ENCODE results near the gene ZBTB16.

ZBTB16 gene

DNA sequence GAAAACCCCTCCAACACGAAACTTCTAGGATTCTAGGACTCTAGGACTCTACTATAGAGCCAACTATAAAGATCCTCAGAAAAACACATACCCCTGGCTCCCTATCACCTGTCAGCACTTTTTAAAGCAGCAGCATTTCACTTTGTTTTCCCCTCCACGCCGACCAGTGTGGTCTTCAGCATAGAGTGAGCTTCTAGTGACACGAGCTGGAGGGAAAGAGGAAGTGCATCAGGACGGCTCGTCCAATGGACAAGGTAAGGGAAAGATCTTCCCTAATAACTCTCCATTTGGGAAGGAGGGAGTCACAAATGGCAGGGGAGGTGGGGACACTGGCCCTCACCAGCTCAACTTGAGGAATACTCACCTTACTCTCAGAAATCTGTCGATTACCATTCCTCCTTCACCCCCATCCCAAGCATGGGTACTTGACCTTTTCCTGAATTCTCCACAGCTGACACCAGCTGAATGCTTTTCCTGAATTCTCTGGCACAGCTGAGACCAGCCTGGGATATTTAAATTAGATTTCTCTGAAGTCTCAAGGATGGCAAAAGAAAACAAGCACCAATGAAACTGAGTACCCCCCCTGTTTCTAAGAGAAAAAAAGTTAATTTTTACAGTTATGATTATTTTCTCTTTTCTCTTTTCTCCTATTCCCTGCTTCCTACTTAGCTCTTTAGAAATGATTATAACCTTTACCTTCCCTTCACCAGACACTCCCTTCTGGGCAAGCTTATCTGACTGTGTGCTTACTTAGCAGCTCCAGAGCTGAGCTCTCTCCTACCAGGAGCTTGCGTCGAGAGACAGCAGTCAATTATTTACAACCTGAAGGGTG, 203.4 kb downstream of the ZBTB16 start:
- H3K4me3 ChIP-seq (replicated peaks; ENCODE audit: low read depth, low read length), result no peak overlapping the region
- TF ChIP-seq, protein P1, sequence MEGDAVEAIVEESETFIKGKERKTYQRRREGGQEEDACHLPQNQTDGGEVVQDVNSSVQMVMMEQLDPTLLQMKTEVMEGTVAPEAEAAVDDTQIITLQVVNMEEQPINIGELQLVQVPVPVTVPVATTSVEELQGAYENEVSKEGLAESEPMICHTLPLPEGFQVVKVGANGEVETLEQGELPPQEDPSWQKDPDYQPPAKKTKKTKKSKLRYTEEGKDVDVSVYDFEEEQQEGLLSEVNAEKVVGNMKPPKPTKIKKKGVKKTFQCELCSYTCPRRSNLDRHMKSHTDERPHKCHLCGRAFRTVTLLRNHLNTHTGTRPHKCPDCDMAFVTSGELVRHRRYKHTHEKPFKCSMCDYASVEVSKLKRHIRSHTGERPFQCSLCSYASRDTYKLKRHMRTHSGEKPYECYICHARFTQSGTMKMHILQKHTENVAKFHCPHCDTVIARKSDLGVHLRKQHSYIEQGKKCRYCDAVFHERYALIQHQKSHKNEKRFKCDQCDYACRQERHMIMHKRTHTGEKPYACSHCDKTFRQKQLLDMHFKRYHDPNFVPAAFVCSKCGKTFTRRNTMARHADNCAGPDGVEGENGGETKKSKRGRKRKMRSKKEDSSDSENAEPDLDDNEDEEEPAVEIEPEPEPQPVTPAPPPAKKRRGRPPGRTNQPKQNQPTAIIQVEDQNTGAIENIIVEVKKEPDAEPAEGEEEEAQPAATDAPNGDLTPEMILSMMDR (IDR thresholded peaks at IDR 0.05; ENCODE audit: low read depth, low read length, missing control alignments), result peak; percentile 75
- DNase-seq (ENCODE audit: extremely low read depth, low read depth), result no peak

GRCh38 chr11:114263513-114264170, 204.1 kb downstream of the ZBTB16 start:
- TF ChIP-seq, protein P1 (IDR thresholded peaks at IDR 0.05; ENCODE audit: low read depth, low read length, missing control alignments), result no peak
- no peak for DNase-seq (ENCODE audit: extremely low read depth, low read depth)
- no peak overlapping the region for H3K4me3 ChIP-seq (replicated peaks; ENCODE audit: low read depth, low read length)

DNA sequence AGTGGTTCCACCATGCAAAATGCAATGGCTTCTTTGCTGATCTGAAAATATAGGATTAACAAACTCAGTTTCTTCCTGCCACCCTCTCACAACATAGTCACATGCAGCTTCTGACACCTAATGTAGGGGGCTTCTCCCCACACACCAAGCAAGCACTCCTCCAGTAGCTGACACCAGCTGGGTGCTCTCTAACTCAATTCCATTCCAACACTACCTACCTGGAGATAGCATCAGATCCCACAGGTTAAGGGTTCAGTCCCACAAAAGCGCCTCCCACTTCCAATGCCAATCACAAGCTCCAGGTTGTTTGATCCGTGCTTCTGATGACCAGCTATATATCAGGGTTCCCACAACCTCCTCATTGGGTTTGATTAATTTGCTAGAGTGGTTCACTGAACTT, 204.9 kb downstream of the ZBTB16 start:
- H3K4me3 ChIP-seq (replicated peaks; ENCODE audit: low read depth, low read length), result no peak overlapping the region
- TF ChIP-seq, protein P1 (IDR thresholded peaks at IDR 0.05; ENCODE audit: low read depth, low read length, missing control alignments), result no peak
- DNase-seq (ENCODE audit: extremely low read depth, low read depth), result no peak

DNA sequence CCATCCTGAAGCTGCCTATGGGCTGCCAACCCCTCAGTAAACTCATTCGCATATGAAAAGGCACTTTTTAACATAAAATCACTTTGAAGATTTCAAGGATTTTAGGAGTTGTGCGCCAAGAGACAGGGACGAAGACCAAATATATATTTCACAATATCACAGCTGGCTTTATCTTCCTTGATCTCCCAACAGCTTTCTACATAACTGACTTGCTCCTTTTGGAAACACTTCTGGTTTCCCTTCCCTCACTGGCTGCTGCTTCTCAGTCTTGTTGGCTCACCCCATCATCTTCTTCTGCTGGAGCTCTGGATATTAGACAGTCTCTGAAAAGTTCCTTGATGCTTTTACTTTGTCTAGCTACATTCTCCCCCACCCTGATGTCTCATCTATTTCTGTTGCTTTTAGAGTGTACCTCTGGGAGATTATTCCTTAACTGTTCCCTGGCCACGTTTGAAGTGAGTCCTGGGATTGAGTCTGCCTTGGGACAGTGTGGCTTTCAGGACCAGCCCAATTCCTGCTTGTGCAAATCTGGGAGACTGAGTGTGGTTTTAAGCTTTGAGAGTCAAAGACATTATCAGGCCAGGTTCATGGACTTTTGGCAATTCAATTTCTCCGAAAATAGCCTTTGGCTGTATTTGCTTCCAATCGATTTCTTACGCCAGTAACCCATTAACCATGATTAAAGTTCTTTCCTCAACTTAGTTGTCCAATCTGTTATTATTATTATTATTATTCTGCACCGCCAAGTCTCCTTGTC, 205.8 kb downstream of the ZBTB16 start:
- H3K4me3 ChIP-seq (replicated peaks; ENCODE audit: low read depth, low read length), result no peak overlapping the region
- TF ChIP-seq, protein P1 (IDR thresholded peaks at IDR 0.05; ENCODE audit: low read depth, low read length, missing control alignments), result no peak
- DNase-seq (ENCODE audit: extremely low read depth, low read depth), result no peak

DNA sequence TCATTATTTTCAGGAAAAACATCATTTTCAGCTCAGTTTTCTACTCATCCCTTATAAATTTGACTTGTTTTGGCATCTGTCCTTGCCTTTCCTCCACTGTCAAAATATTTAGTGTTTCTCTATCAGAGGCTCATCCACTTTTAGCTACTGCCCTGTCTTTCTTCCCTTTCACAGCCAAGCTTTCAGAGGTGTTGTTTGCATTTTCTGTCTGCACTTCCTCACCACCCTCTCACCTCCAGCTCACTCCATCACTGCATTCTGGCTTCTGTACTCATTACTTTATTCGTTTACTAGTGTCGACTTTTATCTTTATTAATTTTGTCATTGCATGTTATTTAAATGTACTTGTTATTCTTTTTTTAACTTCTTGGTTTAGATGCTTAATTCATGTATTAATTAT, 210.0 kb downstream of the ZBTB16 start:
- DNase-seq (ENCODE audit: extremely low read depth, low read depth), result no peak
- TF ChIP-seq, protein P1 (IDR thresholded peaks at IDR 0.05; ENCODE audit: low read depth, low read length, missing control alignments), result no peak
- no peak overlapping the region for H3K4me3 ChIP-seq (replicated peaks; ENCODE audit: low read depth, low read length)

DNA sequence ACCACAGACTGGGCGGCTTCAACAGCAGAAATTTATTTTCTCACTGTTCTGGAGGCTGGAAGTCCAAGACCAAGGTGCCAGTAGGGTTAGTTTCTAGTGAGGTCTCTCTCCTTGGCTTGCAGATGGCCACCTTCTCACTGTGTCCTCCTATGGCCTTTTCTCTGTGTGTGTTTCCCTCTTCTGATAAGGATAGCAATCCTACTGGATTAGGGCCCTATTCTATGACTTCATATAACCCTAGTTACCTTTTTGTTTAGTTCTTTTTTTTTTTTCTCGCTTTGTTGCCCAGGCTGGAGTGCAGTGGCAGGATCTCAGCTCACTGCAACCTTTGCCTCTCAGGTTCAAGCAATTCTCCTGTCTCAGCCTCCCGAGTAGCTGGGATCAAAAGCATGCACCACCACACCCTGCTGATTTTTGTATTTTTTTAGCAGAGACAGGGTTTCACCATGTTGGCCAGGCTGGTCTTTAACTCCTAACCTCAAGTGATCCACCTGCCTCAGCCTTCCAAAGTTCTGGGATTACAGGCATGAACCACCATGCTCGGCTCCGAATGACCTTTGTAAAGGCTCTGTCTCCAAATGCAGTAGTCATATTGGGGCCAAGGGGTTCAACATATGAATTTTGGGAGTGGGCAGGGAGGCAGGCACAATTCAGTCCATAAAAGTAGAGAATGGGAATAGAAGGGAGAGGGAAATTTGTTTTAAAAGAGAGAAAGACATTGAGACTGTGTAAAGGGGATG, 211.2 kb downstream of the ZBTB16 start:
- TF ChIP-seq, protein P1 (IDR thresholded peaks at IDR 0.05; ENCODE audit: low read depth, low read length, missing control alignments), result no peak
- no peak overlapping the region for H3K4me3 ChIP-seq (replicated peaks; ENCODE audit: low read depth, low read length)
- DNase-seq (ENCODE audit: extremely low read depth, low read depth), result no peak

Data from HFF-Myc (cell line).